Spleen (tissue), 11 donors: ENCODE measurements around the gene RAPGEF4. TPM values are rescaled to one million over a fixed set of nuclear protein-coding genes. Genes with fewer than 3 reads are reported as not detected.

ENCODE experiments used
- DNase-seq: peaks from one replicate; pipeline ENCODE4 v3.0.0-alpha.2; 2020
- H3K27ac ChIP-seq, 8 donors: fragments of 200-600 bp; sonication (generic) in 7 of 8; 1 replicate in 4 of 8; 2 replicates in 4 of 8; pipeline versions ENCODE4 v1.5.0 to v1.8.0; 2016 to 2021; ENCODE audit warnings: inconsistent platforms in 4 of 8, mild to moderate bottlenecking in 4 of 8, moderate library complexity in 1 of 8
- H3K27me3 ChIP-seq, 7 donors: fragments of 200-600 bp; sonication (generic) in 6 of 7; replicated peaks in 1 of 7; 1 replicate in 4 of 7; 2 replicates in 3 of 7; pipeline versions ENCODE4 v1.5.0 to v1.8.0; 2016 to 2021; ENCODE audit warnings: inconsistent platforms in 3 of 7, mild to moderate bottlenecking in 1 of 7
- H3K36me3 ChIP-seq, 6 donors: fragments of 200-600 bp; sonication (generic) in 5 of 6; 1 replicate in 4 of 6; 2 replicates in 2 of 6; pipeline versions ENCODE4 v1.5.0 to v1.8.0; 2016 to 2021; ENCODE audit warnings: inconsistent platforms in 2 of 6
- H3K4me1 ChIP-seq, 6 donors: fragments of 200-600 bp; sonication (generic) in 5 of 6; 1 replicate in 3 of 6; 2 replicates in 3 of 6; pipeline versions ENCODE4 v1.5.0 to v1.8.0; 2016 to 2021; ENCODE audit warnings: inconsistent platforms in 3 of 6
- H3K4me3 ChIP-seq, 8 donors: fragments of 200-600 bp; sonication (generic) in 7 of 8; 1 replicate in 4 of 8; 2 replicates in 4 of 8; pipeline versions ENCODE4 v1.5.0 to v1.8.0; 2016 to 2021; ENCODE audit warnings: inconsistent platforms in 4 of 8, mild to moderate bottlenecking in 4 of 8, moderate library complexity in 2 of 8
- H3K9me3 ChIP-seq, 8 donors: fragments of 200-600 bp; sonication (generic) in 7 of 8; 1 replicate in 4 of 8; 2 replicates in 4 of 8; pipeline versions ENCODE4 v1.5.0 to v1.8.0; 2016 to 2021; ENCODE audit warnings: inconsistent platforms in 4 of 8
- CTCF ChIP-seq, 11 experiments: fragments of 200-600 bp in 7 of 11; fragments of 450-650 bp in 4 of 11; sonication (generic) in 4 of 11; IDR thresholded peaks in 8 of 11; conservative IDR thresholded peaks in 3 of 11; 1 replicate in 7 of 11; 2 replicates in 4 of 11; pipeline versions ENCODE4 v1.4.0 to v1.8.0; 2016 to 2021; ENCODE audit warnings: antibody characterized with exemption in 11 of 11, inconsistent platforms in 4 of 11, mild to moderate bottlenecking in 1 of 11
- POLR2A ChIP-seq, 3 donors: fragments of 450-650 bp; IDR thresholded peaks; one replicate each; pipeline ENCODE4 v1.5.1; 2017; ENCODE audit warnings: antibody characterized with exemption in 3 of 3, mild to moderate bottlenecking in 1 of 3
- POLR2AphosphoS5 ChIP-seq, 3 donors: sonication (generic); formaldehyde crosslinking; IDR thresholded peaks; one replicate each; pipeline ENCODE4 v1.5.1; 2017; ENCODE audit warnings: antibody characterized with exemption in 3 of 3
- WGBS, 5 donors: extraction: QIAGEN DNeasy Blood & Tissue Kit in 3 of 5; methylation state at CpG; one replicate each; pipeline versions ENCODE4 v1.1.5 to v1.1.7; 2013 to 2018; 5-methylcytosine and 5-hydroxymethylcytosine counted together
- intact Hi-C: fragments of 100-400 bp; cut with DNase I; formaldehyde crosslinking; loops from one replicate; pipeline ENCODE4 v1.15.0; 2023; ENCODE audit warnings: low total_unique reads
- polyA plus RNA-seq, 3 donors: library from polyadenylated mRNA; stranded (reverse); fragments of 200-250 nt; gene quantifications; one replicate each; pipeline ENCODE4 v1.2.1, GENCODE V29; 2013
- total RNA-seq, 7 donors: library from RNA; depleted of rRNA in 3 of 7; stranded (reverse); fragments of >200 nt in 3 of 7; fragmentation: NEBNext Ultra II Directional in 4 of 7; extraction: Animal tissue kit (Norgen Biotek cat#: 25700) in 4 of 7; gene quantifications; one replicate each; pipeline versions ENCODE4 v1.1.0 to v1.2.1, GENCODE V29; 2016 to 2021
- donor health status: healthy with polysubstance abuse.
- donor health status: DM: no; HTN: no; CAD: no; lungs with moderate emphysema.
- donor health status: DM: no; HTN: no; CAD: no.
- donor health status: Bipolar disorder and iron deficiency.
- donor health status: healthy.
- donor health status: DM: no; HTN: no; CAD: no.
- donor health status: DM: yes; HTN: yes; CAD: no.

RAPGEF4 gene
- total and polyA plus RNA-seq, 10 donors, result 0.52 to 11.0 (median 1.9) TPM

- no peak for DNase-seq
- Histone ChIP-seq H3K4me1 (peaks cover 0 to 15% (median 0%) of the 10 kb centered on the region in 6 donors), H3K36me3 (no peaks in the 10 kb centered on the region), H3K27me3 (peaks cover 0 to 21% (median 0%) of the 10 kb centered on the region in 7 donors), H3K4me3 (no peak overlapping the region), H3K27ac (no peak overlapping the region), H3K9me3 (peaks cover 0 to 9% (median 0%) of the 10 kb centered on the region in 8 donors)
- intact Hi-C loops, result no loop called here
- TF ChIP-seq POLR2A (IDR thresholded peaks at IDR 0.05) (no peak), POLR2AphosphoS5 (IDR thresholded peaks at IDR 0.05) (no peak), CTCF (IDR thresholded peaks at IDR 0.05 in 8 of 11, conservative IDR thresholded peaks at IDR 0.05 in 3 of 11) (no peak)
- WGBS, 5 donors, result 70 to 77% (median 73%) methylated on average over 1 of the region's 1 CpG
These were observed 122.8 kb downstream of the RAPGEF4 start for GRCh38 chr2:172858473-172858745.

GRCh38 chr2:172859581-172860335, 124.1 kb downstream of the RAPGEF4 start:
- Histone ChIP-seq H3K27me3 (peaks cover 0 to 21% (median 0%) of the 10 kb centered on the region in 7 donors), H3K36me3 (no peaks in the 10 kb centered on the region), H3K9me3 (peaks cover 0 to 3% (median 0%) of the 10 kb centered on the region in 8 donors), H3K4me1 (peaks cover 0 to 15% (median 2%) of the 10 kb centered on the region in 6 donors), H3K27ac (no peak overlapping the region), H3K4me3 (no peak overlapping the region)
- intact Hi-C loops, result loop anchor here (5.0 kb wide), 1 partner anchor 73 kb away; no protein-coding TSS in a partner anchor
- no peak for DNase-seq
- WGBS, 5 donors, result 47 to 75% (median 65%) methylated on average over 9 of the region's 9 CpGs
- no peak for TF ChIP-seq CTCF (IDR thresholded peaks at IDR 0.05 in 8 of 11, conservative IDR thresholded peaks at IDR 0.05 in 3 of 11)
- TF ChIP-seq POLR2AphosphoS5 (IDR thresholded peaks at IDR 0.05), result no peak
- TF ChIP-seq POLR2A (IDR thresholded peaks at IDR 0.05), result no peak

- TF ChIP-seq POLR2A (IDR thresholded peaks at IDR 0.05), result no peak
- H3K4me1 ChIP-seq, result peaks cover 0 to 15% (median 2%) of the 10 kb centered on the region in 6 donors
These were observed 124.7 kb downstream of the RAPGEF4 start for GRCh38 chr2:172860336-172860707.

GRCh38 chr2:172861098-172861497, 125.5 kb downstream of the RAPGEF4 start:
- H3K27me3 ChIP-seq, result peaks cover 0 to 21% (median 0%) of the 10 kb centered on the region in 7 donors
- no peak for DNase-seq
- peaks cover 0 to 15% (median 2%) of the 10 kb centered on the region in 6 donors for H3K4me1 ChIP-seq
- H3K9me3 ChIP-seq, result no peaks in the 10 kb centered on the region
- no peak overlapping the region for H3K4me3 ChIP-seq
- H3K36me3 ChIP-seq, result no peaks in the 10 kb centered on the region
- intact Hi-C loops, result loop anchor here (5.0 kb wide), 1 partner anchor 71 kb away; no protein-coding TSS in a partner anchor
- no peak for TF ChIP-seq CTCF (IDR thresholded peaks at IDR 0.05 in 8 of 11, conservative IDR thresholded peaks at IDR 0.05 in 3 of 11)
- TF ChIP-seq POLR2AphosphoS5 (IDR thresholded peaks at IDR 0.05), result no peak
- no peak for TF ChIP-seq POLR2A (IDR thresholded peaks at IDR 0.05)
- 79 to 87% (median 82%) methylated on average over 5 of the region's 5 CpGs for WGBS, 5 donors
- H3K27ac ChIP-seq, result no peak overlapping the region

More at GRCh38 chr2:172860336-172860707, 124.7 kb downstream of the RAPGEF4 start:
- Histone ChIP-seq H3K4me3 (no peak overlapping the region), H3K9me3 (no peaks in the 10 kb centered on the region), H3K27me3 (peaks cover 0 to 21% (median 0%) of the 10 kb centered on the region in 7 donors), H3K36me3 (no peaks in the 10 kb centered on the region), H3K27ac (no peak overlapping the region)
- WGBS, 5 donors, result 26 to 43% (median 38%) methylated on average over 2 of the region's 2 CpGs
- intact Hi-C loops, result loop anchor here (5.0 kb wide), 1 partner anchor 72 kb away; no protein-coding TSS in a partner anchor
- DNase-seq, result no peak
